ENCODE results near the gene LRRC8E.
A peak's percentile ranks its signal among the peaks of the same experiment; 100 is the strongest.
"Not testable (repeated sequence)": the region's sequence is repeated elsewhere in the genome, so short reads cannot be mapped to it uniquely, and the experiment has no call there.

Gene LRRC8E

DNA sequence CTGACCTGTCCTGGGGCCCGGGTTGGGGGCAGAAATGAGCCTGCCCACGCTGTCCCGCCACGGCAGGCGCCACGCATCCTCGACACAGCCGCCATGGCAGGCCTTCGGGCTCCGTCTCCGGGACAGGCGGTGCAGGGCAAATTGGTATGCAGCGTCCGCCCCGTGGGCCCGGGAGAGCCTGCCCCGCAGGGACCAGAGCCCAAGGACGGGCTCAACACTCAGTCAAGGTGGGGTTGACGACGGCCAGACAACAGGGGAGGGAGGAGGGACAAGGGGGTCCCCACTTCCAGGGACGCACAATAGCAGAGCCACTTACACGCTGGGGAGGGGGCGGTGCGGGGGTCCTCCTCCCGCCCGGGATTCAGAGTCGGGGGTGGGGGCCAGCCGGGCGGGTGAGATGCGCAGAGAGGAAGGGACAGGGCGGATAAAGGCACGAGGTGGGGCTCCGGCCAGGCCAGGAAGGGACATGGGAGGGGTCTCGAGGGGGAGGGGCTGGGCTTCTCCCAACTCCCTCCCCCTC, 36.4 kb downstream of the LRRC8E start:
- peaks cover 0 to 19% (median 12%) of the 10 kb centered on the region in 5 donors for H3K36me3 ChIP-seq (ENCODE audit: control insufficient read depth in 5 of 5, insufficient read depth in 5 of 5, low read length in 5 of 5)
- no peaks in the 10 kb centered on the region for H3K27me3 ChIP-seq (ENCODE audit: control insufficient read depth in 5 of 5, insufficient read depth in 4 of 5, low read length in 5 of 5)
- H3K9ac ChIP-seq (ENCODE audit: low read length in 5 of 5), result no peak overlapping the region
- H3K27ac ChIP-seq (ENCODE audit: low read depth, low read length), result no peak overlapping the region
- peak overlapping the region in 1 of 5 donors; percentile 59 for H3K4me3 ChIP-seq (ENCODE audit: low read depth in 1 of 5, low read length in 5 of 5)
- no peaks in the 10 kb centered on the region for H3K9me3 ChIP-seq (ENCODE audit: control insufficient read depth in 5 of 5, low read length in 5 of 5)
- H3K4me1 ChIP-seq (ENCODE audit: control insufficient read depth in 5 of 5, insufficient read depth in 5 of 5, low read length in 5 of 5), result peaks cover 14 to 66% (median 50%) of the 10 kb centered on the region in 5 donors

DNA sequence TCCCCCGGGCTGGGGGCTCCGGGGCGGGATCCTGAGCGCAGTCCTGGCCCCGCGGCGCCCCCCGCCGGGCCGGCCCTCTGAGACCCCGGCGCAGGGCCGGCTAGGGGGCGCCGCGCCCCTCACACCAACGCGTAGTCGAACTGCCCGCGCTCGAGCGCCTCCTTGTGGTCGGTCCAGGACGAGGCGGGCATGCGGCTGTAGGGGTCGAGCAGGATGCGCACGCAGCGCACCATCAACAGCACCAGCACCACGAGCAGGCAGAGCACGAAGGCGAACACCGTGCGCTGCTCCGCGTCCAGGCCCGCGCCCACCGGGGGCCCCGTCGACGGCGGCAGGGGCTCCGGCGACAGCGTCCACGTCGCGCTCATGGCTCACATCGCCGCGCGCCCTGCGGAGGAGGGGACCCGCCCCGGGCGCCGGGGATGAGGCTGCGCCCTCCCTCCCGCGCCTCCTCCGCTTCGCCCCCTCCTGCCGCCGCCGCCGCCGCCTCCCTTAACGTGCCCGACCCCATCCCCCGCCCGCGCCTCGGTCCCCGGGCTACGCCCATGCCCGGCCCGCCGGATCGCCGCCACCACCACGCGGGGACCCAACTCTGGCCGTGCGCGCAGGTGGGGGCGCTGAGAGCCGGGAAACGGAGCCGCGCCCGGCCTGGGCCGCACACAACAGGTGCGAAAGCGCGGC, 37.0 kb downstream of the LRRC8E start:
- Histone ChIP-seq H3K4me3 (ENCODE audit: low read depth in 1 of 5, low read length in 5 of 5) (peak overlapping the region in 3 of 5 donors; percentile 28 to 59 (median 42)), H3K27me3 (ENCODE audit: control insufficient read depth in 5 of 5, insufficient read depth in 4 of 5, low read length in 5 of 5) (no peaks in the 10 kb centered on the region), H3K9ac (ENCODE audit: low read length in 5 of 5) (no peak overlapping the region), H3K4me1 (ENCODE audit: control insufficient read depth in 5 of 5, insufficient read depth in 5 of 5, low read length in 5 of 5) (peaks cover 14 to 61% (median 46%) of the 10 kb centered on the region in 5 donors), H3K36me3 (ENCODE audit: control insufficient read depth in 5 of 5, insufficient read depth in 5 of 5, low read length in 5 of 5) (peaks cover 0 to 19% (median 14%) of the 10 kb centered on the region in 5 donors), H3K9me3 (ENCODE audit: control insufficient read depth in 5 of 5, low read length in 5 of 5) (no peaks in the 10 kb centered on the region), H3K27ac (ENCODE audit: low read depth, low read length) (no peak overlapping the region)

DNA sequence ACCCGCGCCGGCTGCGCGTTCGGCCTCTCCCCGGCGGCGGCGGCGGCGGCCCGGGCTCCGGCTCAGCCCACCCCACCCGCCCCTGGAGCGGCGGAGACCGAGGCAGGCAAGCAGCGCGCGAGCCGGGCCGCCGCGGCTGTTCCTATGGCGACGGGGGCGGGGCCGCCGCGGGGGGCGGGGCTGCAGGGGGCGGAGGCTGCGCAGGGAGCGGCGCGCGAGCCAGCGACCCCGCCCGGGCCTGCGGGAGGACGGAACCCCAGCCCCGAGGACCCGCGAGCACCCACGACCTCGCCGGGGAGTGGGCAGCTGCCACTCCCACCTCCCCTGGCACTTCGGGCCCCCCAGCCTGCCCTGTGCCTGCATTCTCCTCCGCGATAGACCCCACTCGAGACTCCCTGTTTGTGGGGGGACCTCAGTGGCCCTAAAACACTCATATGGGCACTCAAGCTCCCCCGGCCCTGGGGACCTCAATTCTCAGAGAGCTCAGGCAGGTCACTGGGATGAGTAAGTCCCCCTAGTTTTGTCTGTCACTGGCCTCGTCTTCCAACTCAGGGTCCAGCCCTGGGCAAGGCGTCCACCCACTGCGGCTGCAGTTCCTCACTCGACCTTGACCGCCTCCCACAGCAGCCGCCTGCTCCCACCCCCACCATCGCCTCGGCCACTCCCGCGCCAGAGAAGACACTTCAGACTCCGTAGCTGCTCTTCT, 37.9 kb downstream of the LRRC8E start, which contains the start of gene CTXN1:
CTXN1 (minus strand) TSS at position 115 of the 706 bp plus-strand sequence. CDS start 597 bp downstream, outside the sequence.
- H3K27ac ChIP-seq (ENCODE audit: low read depth, low read length), result no peak within 1 kb of the TSS
- peak within 1 kb of the TSS in 1 of 5 donors; percentile 59 for H3K9ac ChIP-seq (ENCODE audit: low read length in 5 of 5)

DNA sequence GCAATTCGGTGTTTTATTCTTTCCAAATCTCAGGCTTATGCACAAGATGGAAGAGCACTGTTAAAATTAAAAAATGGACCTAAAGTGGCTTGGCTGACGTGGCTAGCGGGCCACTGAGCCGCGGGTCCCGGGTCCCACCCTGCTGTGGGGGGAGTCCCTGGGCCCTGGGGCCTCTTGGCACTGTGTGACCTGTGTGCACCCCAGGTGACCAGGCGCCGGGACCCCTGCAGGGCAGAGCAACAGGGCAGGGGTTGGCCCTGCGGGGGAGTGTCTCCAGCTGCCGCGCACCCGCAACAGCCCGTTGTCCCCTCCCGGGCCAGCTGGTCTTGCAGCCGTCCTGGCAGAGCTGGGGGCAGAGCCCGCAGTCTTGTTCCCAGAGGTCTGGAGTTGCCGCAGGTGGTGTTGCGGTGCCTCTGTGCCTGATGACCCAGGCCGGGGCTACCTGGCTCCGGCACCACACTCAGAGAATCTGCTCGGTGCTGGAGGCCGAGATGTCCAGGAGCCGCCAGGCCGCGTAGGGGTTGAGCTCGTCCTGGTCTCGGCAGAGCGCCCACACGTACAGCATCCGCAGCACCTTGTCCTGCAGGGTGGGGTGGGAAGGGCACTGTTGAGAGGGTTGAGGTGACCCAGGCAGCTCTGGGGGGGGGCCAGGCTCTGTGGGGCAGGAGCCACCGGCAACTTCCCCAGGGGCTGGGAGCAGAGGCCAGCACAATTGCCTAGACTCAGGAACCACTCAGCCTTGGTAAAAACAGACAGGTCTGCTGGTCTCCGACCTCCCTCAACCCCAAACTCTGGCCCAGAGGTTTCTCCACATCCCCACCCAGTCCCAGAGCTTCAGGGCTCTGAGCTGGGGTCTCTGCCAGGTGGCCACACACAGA, 38.7 kb downstream of the LRRC8E start:
- Histone ChIP-seq H3K27me3 (ENCODE audit: control insufficient read depth in 5 of 5, insufficient read depth in 4 of 5, low read length in 5 of 5) (no peaks in the 10 kb centered on the region), H3K36me3 (ENCODE audit: control insufficient read depth in 5 of 5, insufficient read depth in 5 of 5, low read length in 5 of 5) (peaks cover 0 to 34% (median 30%) of the 10 kb centered on the region in 5 donors), H3K27ac (ENCODE audit: low read depth, low read length) (no peak overlapping the region), H3K4me1 (ENCODE audit: control insufficient read depth in 5 of 5, insufficient read depth in 5 of 5, low read length in 5 of 5) (peaks cover 3 to 50% (median 35%) of the 10 kb centered on the region in 5 donors), H3K9ac (ENCODE audit: low read length in 5 of 5) (no peak overlapping the region), H3K4me3 (ENCODE audit: low read depth in 1 of 5, low read length in 5 of 5) (peak overlapping the region in 2 of 5 donors; percentile 52 to 58), H3K9me3 (ENCODE audit: control insufficient read depth in 5 of 5, low read length in 5 of 5) (no peaks in the 10 kb centered on the region)

More for the DNA sequence above, 37.9 kb downstream of the LRRC8E start, which contains the start of gene CTXN1:
- peaks cover 11 to 57% (median 43%) of the 10 kb centered on the region in 5 donors for H3K4me1 ChIP-seq (ENCODE audit: control insufficient read depth in 5 of 5, insufficient read depth in 5 of 5, low read length in 5 of 5)
- peak within 1 kb of the TSS in 4 of 5 donors; percentile 44 to 59 (median 50) for H3K4me3 ChIP-seq (ENCODE audit: low read depth in 1 of 5, low read length in 5 of 5)
- H3K27me3 ChIP-seq (ENCODE audit: control insufficient read depth in 5 of 5, insufficient read depth in 4 of 5, low read length in 5 of 5), result no peaks in the 10 kb centered on the region
- H3K36me3 ChIP-seq (ENCODE audit: control insufficient read depth in 5 of 5, insufficient read depth in 5 of 5, low read length in 5 of 5), result peaks cover 0 to 28% (median 23%) of the 10 kb centered on the region in 5 donors
- H3K9me3 ChIP-seq (ENCODE audit: control insufficient read depth in 5 of 5, low read length in 5 of 5), result no peaks in the 10 kb centered on the region

DNA sequence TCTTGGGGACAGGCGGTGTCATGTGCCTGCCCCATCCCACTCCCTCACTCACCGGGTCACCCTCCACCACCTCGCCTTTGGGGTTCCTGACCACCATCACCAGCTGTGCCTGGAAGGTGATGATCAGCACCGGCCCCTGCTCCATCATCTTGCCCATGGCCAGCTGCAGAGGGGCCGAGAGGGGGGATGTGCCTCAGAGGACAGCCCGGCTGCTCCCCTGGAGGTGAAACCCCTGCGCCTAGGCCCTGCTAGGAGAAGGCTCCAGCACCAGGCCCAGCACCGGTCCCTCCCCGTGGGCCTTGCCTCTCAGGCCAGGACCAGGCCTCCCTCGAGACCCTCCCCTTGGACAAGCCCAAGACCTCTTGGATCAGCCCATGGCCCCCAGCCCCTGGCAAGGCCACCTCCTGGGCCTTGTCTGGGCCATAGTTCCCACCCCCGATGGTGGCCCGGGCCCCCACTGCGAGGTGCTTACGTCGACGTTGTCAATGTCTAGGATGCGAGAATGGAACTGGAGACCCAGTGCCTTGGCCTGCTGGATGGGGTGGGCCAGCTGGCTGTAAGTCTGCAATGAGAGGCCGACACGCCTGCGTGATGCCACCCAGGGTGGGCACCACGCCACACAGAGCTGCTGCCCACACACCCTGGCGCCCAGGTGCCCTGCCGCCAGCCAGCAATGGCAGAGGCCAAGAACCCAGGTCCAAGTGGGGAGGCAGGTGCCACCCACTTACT, 39.5 kb downstream of the LRRC8E start:
- H3K4me3 ChIP-seq (ENCODE audit: low read depth in 1 of 5, low read length in 5 of 5), result no peak overlapping the region
- peak overlapping the region; percentile 42 for H3K27ac ChIP-seq (ENCODE audit: low read depth, low read length)

DNA sequence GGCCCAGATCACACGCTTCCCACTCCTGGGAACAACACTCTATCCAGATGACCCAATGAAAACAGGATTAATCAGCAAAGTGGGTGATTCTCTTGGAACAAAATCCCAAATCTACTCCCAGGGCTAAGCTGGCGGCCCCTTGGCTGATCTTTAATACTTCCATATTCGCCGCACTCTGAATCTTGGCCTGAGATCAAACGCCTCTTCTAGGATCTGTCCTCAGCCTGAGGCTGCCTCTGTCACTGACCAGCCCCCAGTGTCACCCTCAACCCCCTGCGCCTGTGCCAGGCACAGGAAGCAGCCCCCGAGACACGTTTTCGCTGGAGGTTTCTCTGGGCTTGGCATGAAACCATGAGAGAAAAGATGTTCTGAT, 40.0 kb downstream of the LRRC8E start:
- H3K27ac ChIP-seq (ENCODE audit: low read depth, low read length), result peak overlapping the region; percentile 42
- H3K36me3 ChIP-seq (ENCODE audit: control insufficient read depth in 5 of 5, insufficient read depth in 5 of 5, low read length in 5 of 5), result peaks cover 0 to 34% (median 34%) of the 10 kb centered on the region in 5 donors
- peak overlapping the region in 1 of 5 donors; percentile 47 for H3K9ac ChIP-seq (ENCODE audit: low read length in 5 of 5)
- no peaks in the 10 kb centered on the region for H3K27me3 ChIP-seq (ENCODE audit: control insufficient read depth in 5 of 5, insufficient read depth in 4 of 5, low read length in 5 of 5)
- peaks cover 2 to 45% (median 30%) of the 10 kb centered on the region in 5 donors for H3K4me1 ChIP-seq (ENCODE audit: control insufficient read depth in 5 of 5, insufficient read depth in 5 of 5, low read length in 5 of 5)
- no peak overlapping the region for H3K4me3 ChIP-seq (ENCODE audit: low read depth in 1 of 5, low read length in 5 of 5)
- H3K9me3 ChIP-seq (ENCODE audit: control insufficient read depth in 5 of 5, low read length in 5 of 5), result no peaks in the 10 kb centered on the region

More for the DNA sequence above, 39.5 kb downstream of the LRRC8E start:
- Histone ChIP-seq H3K36me3 (ENCODE audit: control insufficient read depth in 5 of 5, insufficient read depth in 5 of 5, low read length in 5 of 5) (peaks cover 0 to 34% (median 31%) of the 10 kb centered on the region in 5 donors), H3K27me3 (ENCODE audit: control insufficient read depth in 5 of 5, insufficient read depth in 4 of 5, low read length in 5 of 5) (no peaks in the 10 kb centered on the region), H3K4me1 (ENCODE audit: control insufficient read depth in 5 of 5, insufficient read depth in 5 of 5, low read length in 5 of 5) (peaks cover 2 to 45% (median 30%) of the 10 kb centered on the region in 5 donors), H3K9ac (ENCODE audit: low read length in 5 of 5) (no peak overlapping the region), H3K9me3 (ENCODE audit: control insufficient read depth in 5 of 5, low read length in 5 of 5) (no peaks in the 10 kb centered on the region)

DNA sequence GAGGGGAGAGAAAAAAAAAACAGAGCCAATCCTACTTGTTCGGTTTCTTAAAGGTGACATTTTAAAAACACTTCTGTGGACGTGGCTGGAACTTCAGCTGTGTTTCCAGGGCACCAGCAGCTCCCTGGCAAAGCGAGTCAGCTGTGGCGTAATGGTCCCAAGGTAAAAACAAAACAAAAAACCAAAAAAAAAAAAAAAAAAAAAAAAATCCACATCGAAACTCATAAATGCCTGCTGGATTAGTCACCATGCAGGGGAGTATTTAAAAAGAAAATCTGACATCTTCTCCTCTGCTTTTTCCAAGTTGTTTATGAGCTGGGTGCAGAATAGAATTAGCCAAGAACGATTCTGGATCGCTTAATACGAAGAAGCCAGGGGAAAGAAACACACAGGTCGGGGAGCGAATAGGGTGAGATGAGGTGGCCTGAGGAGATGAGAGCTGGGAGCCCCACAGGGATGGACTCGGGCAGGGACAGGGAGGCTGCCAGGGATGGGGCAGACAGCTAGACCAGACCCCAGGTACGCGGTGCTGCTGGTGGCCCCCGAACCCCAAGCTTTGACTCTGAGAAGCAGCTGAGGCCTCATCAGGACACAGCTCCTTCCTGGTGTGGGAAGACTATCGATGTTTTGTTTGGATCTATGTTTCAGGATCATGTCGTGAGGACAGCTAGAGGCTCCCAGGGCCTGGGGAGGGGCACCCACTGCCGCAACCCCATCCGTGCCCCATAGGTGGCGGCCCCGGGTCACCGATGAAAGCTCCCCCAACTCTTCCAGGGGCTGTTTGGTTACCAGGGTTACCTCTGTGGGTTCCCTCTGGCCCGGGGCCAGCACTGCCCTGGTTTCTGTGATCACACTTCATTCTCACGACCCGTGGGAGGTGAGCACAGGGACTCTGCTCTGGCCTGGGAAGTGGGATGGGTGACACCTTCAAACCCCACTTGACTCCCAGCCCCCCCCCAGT, 40.7 kb downstream of the LRRC8E start:
- H3K36me3 ChIP-seq (ENCODE audit: control insufficient read depth in 5 of 5, insufficient read depth in 5 of 5, low read length in 5 of 5), result peaks cover 0 to 41% (median 41%) of the 10 kb centered on the region in 5 donors
- H3K27me3 ChIP-seq (ENCODE audit: control insufficient read depth in 5 of 5, insufficient read depth in 4 of 5, low read length in 5 of 5), result no peaks in the 10 kb centered on the region
- H3K9me3 ChIP-seq (ENCODE audit: control insufficient read depth in 5 of 5, low read length in 5 of 5), result no peaks in the 10 kb centered on the region
- no peak overlapping the region for H3K4me3 ChIP-seq (ENCODE audit: low read depth in 1 of 5, low read length in 5 of 5)
- H3K27ac ChIP-seq (ENCODE audit: low read depth, low read length), result peak overlapping the region; percentile 50
- H3K4me1 ChIP-seq (ENCODE audit: control insufficient read depth in 5 of 5, insufficient read depth in 5 of 5, low read length in 5 of 5), result peaks cover 2 to 45% (median 30%) of the 10 kb centered on the region in 5 donors
- H3K9ac ChIP-seq (ENCODE audit: low read length in 5 of 5), result peak overlapping the region in 2 of 5 donors; percentile 51 to 60

DNA sequence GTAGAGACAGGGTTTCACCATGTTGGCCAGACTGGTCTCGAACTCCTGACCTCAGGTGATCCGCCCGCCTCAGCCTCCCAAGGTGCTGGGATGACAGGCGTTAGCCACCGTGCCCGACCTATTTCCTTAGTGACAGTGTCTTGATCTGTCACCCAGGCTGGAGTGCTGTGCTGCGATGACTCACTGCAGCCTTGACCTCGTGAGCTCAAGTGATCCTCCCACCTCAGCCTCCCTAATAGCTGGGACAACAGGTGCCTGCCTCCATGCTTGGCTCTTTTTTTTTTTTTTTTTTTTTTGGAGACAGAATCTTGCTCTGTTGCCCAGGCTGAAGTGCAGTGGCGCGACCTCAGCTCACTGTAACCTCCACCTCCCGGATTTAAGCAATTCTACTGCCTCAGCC, 41.7 kb downstream of the LRRC8E start:
- H3K27me3 ChIP-seq (ENCODE audit: control insufficient read depth in 5 of 5, insufficient read depth in 4 of 5, low read length in 5 of 5); H3K9ac ChIP-seq (ENCODE audit: low read length in 5 of 5); H3K9me3 ChIP-seq (ENCODE audit: control insufficient read depth in 5 of 5, low read length in 5 of 5); H3K27ac ChIP-seq (ENCODE audit: low read depth, low read length); H3K4me3 ChIP-seq (ENCODE audit: low read depth in 1 of 5, low read length in 5 of 5): not testable (repeated sequence)
- H3K4me1 ChIP-seq (ENCODE audit: control insufficient read depth in 5 of 5, insufficient read depth in 5 of 5, low read length in 5 of 5), result peaks cover 2 to 41% (median 26%) of the 10 kb centered on the region in 5 donors
- peaks cover 0 to 51% (median 48%) of the 10 kb centered on the region in 5 donors for H3K36me3 ChIP-seq (ENCODE audit: control insufficient read depth in 5 of 5, insufficient read depth in 5 of 5, low read length in 5 of 5)
